ENCODE results near the gene COX8C.
A peak's percentile ranks its signal among the peaks of the same experiment; 100 is the strongest.

Gene COX8C

GRCh38 chr14:93331728-93332396 lies 15.1 kb upstream of the COX8C start:
- TF ChIP-seq ZNF558 (tag by site-specific recombination; IDR thresholded peaks at IDR 0.05): no peak
- TF ChIP-seq ZNF335 (tag by site-specific recombination; conservative IDR thresholded peaks at IDR 0.05): 0 out of 2 replicates have a peak, but pooled peaks have one; percentile 18
- TF ChIP-seq, protein P1, sequence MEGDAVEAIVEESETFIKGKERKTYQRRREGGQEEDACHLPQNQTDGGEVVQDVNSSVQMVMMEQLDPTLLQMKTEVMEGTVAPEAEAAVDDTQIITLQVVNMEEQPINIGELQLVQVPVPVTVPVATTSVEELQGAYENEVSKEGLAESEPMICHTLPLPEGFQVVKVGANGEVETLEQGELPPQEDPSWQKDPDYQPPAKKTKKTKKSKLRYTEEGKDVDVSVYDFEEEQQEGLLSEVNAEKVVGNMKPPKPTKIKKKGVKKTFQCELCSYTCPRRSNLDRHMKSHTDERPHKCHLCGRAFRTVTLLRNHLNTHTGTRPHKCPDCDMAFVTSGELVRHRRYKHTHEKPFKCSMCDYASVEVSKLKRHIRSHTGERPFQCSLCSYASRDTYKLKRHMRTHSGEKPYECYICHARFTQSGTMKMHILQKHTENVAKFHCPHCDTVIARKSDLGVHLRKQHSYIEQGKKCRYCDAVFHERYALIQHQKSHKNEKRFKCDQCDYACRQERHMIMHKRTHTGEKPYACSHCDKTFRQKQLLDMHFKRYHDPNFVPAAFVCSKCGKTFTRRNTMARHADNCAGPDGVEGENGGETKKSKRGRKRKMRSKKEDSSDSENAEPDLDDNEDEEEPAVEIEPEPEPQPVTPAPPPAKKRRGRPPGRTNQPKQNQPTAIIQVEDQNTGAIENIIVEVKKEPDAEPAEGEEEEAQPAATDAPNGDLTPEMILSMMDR (tag by site-specific recombination; IDR thresholded peaks at IDR 0.05): peak; percentile 55; the same call in 1 of the 2 replicates
- TF ChIP-seq, protein P2, sequence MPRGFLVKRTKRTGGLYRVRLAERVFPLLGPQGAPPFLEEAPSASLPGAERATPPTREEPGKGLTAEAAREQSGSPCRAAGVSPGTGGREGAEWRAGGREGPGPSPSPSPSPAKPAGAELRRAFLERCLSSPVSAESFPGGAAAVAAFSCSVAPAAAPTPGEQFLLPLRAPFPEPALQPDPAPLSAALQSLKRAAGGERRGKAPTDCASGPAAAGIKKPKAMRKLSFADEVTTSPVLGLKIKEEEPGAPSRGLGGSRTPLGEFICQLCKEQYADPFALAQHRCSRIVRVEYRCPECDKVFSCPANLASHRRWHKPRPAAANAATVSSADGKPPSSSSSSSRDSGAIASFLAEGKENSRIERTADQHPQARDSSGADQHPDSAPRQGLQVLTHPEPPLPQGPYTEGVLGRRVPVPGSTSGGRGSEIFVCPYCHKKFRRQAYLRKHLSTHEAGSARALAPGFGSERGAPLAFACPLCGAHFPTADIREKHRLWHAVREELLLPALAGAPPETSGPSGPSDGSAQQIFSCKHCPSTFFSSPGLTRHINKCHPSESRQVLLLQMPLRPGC (tag by site-specific recombination; IDR thresholded peaks at IDR 0.05): no peak
- TF ChIP-seq PBX3 (CRISPR knock-in tag; IDR thresholded peaks at IDR 0.05): no peak
- no peak for TF ChIP-seq ZNF530 (tag by site-specific recombination; IDR thresholded peaks at IDR 0.05; ENCODE audit: low read depth)
- TF ChIP-seq, protein P3, sequence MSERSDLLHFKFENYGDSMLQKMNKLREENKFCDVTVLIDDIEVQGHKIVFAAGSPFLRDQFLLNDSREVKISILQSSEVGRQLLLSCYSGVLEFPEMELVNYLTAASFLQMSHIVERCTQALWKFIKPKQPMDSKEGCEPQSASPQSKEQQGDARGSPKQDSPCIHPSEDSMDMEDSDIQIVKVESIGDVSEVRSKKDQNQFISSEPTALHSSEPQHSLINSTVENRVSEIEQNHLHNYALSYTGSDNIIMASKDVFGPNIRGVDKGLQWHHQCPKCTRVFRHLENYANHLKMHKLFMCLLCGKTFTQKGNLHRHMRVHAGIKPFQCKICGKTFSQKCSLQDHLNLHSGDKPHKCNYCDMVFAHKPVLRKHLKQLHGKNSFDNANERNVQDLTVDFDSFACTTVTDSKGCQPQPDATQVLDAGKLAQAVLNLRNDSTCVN (tag by site-specific recombination; optimal IDR thresholded peaks at IDR 0.05): peak; percentile 83
- no peak for TF ChIP-seq PRDM1 (tag by site-specific recombination; IDR thresholded peaks at IDR 0.05)
- TF ChIP-seq, protein P4, sequence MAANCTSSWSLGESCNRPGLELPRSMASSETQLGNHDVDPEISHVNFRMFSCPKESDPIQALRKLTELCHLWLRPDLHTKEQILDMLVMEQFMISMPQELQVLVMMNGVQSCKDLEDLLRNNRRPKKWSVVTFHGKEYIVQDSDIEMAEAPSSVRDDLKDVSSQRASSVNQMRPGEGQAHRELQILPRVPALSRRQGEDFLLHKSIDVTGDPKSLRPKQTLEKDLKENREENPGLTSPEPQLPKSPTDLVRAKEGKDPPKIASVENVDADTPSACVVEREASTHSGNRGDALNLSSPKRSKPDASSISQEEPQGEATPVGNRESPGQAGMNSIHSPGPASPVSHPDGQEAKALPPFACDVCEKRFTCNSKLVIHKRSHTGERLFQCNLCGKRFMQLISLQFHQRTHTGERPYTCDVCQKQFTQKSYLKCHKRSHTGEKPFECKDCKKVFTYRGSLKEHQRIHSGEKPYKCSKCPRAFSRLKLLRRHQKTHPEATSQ (tag by site-specific recombination; IDR thresholded peaks at IDR 0.05): no peak
- TF ChIP-seq ZFHX2 (tag by site-specific recombination; conservative IDR thresholded peaks at IDR 0.05): peak; percentile 77
- no peak for TF ChIP-seq OSR2 (tag by site-specific recombination; IDR thresholded peaks at IDR 0.05)
- 0 out of 2 replicates have a peak, but pooled peaks have one; percentile 41 for TF ChIP-seq KLF9 (tag by site-specific recombination; IDR thresholded peaks at IDR 0.05; ENCODE audit: low read depth)
- TF ChIP-seq KLF1 (tag by site-specific recombination; IDR thresholded peaks at IDR 0.05): no peak
- TF ChIP-seq IKZF3 (tag by site-specific recombination; IDR thresholded peaks at IDR 0.05): no peak
- no peak for TF ChIP-seq ZFP69B (tag by site-specific recombination; IDR thresholded peaks at IDR 0.05)
- TF ChIP-seq PATZ1 (tag by site-specific recombination; IDR thresholded peaks at IDR 0.05): peak; percentile 38; the same call in 1 of the 2 replicates
- TF ChIP-seq ZNF311 (tag by site-specific recombination; IDR thresholded peaks at IDR 0.05; ENCODE audit: borderline replicate concordance): no peak
- TF ChIP-seq PRDM10 (tag by site-specific recombination; IDR thresholded peaks at IDR 0.05): 0 out of 2 replicates have a peak, but pooled peaks have one; percentile 58
- no peak for TF ChIP-seq ZNF292 (tag by site-specific recombination; IDR thresholded peaks at IDR 0.05; ENCODE audit: borderline replicate concordance, low read depth)
- TF ChIP-seq, protein P5, sequence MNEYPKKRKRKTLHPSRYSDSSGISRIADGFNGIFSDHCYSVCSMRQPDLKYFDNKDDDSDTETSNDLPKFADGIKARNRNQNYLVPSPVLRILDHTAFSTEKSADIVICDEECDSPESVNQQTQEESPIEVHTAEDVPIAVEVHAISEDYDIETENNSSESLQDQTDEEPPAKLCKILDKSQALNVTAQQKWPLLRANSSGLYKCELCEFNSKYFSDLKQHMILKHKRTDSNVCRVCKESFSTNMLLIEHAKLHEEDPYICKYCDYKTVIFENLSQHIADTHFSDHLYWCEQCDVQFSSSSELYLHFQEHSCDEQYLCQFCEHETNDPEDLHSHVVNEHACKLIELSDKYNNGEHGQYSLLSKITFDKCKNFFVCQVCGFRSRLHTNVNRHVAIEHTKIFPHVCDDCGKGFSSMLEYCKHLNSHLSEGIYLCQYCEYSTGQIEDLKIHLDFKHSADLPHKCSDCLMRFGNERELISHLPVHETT (tag by site-specific recombination; IDR thresholded peaks at IDR 0.05): no peak
- TF ChIP-seq ZNF626 (tag by site-specific recombination; IDR thresholded peaks at IDR 0.05): no peak
- no peaks in the 10 kb centered on the region; a peak in 1 of 3 replicates for H3K36me3 ChIP-seq (ENCODE audit: control insufficient read depth in 2 of 2, insufficient read depth in 1 of 2, low read length in 2 of 2)
- H3K27ac ChIP-seq (ENCODE audit: extremely low read depth, low read depth, low read length): peak overlapping the region; percentile 94; the same call in 1 of the 2 replicates
- H3K9me3 ChIP-seq (ENCODE audit: control insufficient read depth, insufficient read depth, low read depth, low read length): no peaks in the 10 kb centered on the region
- peak overlapping the region; percentile 85 for H3K4me3 ChIP-seq (ENCODE audit: low read depth, low read length)
- CTCF ChIA-PET: interaction anchor here (0.5 to 0.9 kb wide), 4 partner anchors 10 to 211 kb away, joined by 3 read pairs; no protein-coding TSS in a partner anchor
- H3K4me1 ChIP-seq (ENCODE audit: control insufficient read depth, insufficient read depth, low read length): no peaks in the 10 kb centered on the region
- POLR2A ChIA-PET: no interaction called here

Data from HEK293 (cell line).